ENCODE data around the gene ATOH1. TPM values are rescaled to one million over a fixed set of nuclear protein-coding genes. Genes with fewer than 3 reads are reported as not detected.

Gene ATOH1
- total RNA-seq, 4 donors from 2014 or later: not detected

- Histone ChIP-seq H3K27ac (no peak overlapping the region), H3K4me3 (no peak overlapping the region), H3K36me3 (no peaks in the 10 kb centered on the region), H3K9me3 (no peaks in the 10 kb centered on the region), H3K27me3 (peaks cover 83% of the 10 kb centered on the region), H3K4me1 (peaks cover 0 to 16% (median 7%) of the 10 kb centered on the region in 3 donors)
- ATAC-seq: no peak
- TF ChIP-seq EP300 (IDR thresholded peaks at IDR 0.05): no peak
- TF ChIP-seq POLR2AphosphoS5 (IDR thresholded peaks at IDR 0.05): no peak
- TF ChIP-seq CTCF (IDR thresholded peaks at IDR 0.05): no peak
- no peak for TF ChIP-seq POLR2A (IDR thresholded peaks at IDR 0.05)
- WGBS, 2 donors (ENCODE audit: low coverage in 1 of 2): 8 to 10% methylated on average over 19 to 21 of the region's 42 CpGs
Measured at GRCh38 chr4:93834249-93835066, 5.9 kb downstream of the ATOH1 start.

GRCh38 chr4:93835929-93836328 lies 7.4 kb downstream of the ATOH1 start:
- peaks cover 0 to 8% (median 0%) of the 10 kb centered on the region in 3 donors for H3K4me1 ChIP-seq
- H3K27me3 ChIP-seq: peaks cover 81% of the 10 kb centered on the region
- H3K9me3 ChIP-seq: no peaks in the 10 kb centered on the region
- no peak overlapping the region for H3K27ac ChIP-seq
- 75 to 82% methylated on average over 1 of the region's 1 CpG for WGBS, 2 donors (ENCODE audit: low coverage in 1 of 2)
- ATAC-seq: no peak
- TF ChIP-seq CTCF (IDR thresholded peaks at IDR 0.05) (no peak), POLR2A (IDR thresholded peaks at IDR 0.05) (no peak), POLR2AphosphoS5 (IDR thresholded peaks at IDR 0.05) (no peak), EP300 (IDR thresholded peaks at IDR 0.05) (no peak)
- no peak overlapping the region for H3K4me3 ChIP-seq
- H3K36me3 ChIP-seq: no peaks in the 10 kb centered on the region

GRCh38 chr4:93839704-93840103 lies 11.2 kb downstream of the ATOH1 start:
- Histone ChIP-seq H3K27ac (no peak overlapping the region), H3K9me3 (no peaks in the 10 kb centered on the region), H3K27me3 (peaks cover 44% of the 10 kb centered on the region), H3K36me3 (no peaks in the 10 kb centered on the region), H3K4me1 (peaks cover 0 to 3% (median 0%) of the 10 kb centered on the region in 3 donors), H3K4me3 (no peak overlapping the region)
- ATAC-seq: no peak
- TF ChIP-seq POLR2A (IDR thresholded peaks at IDR 0.05) (no peak), POLR2AphosphoS5 (IDR thresholded peaks at IDR 0.05) (no peak)
- 63 to 66% methylated on average over 4 of the region's 4 CpGs for whole genome bisulfite sequencing, 2 donors (ENCODE audit: low coverage in 1 of 2)

GRCh38 chr4:93841803-93842345 lies 13.3 kb downstream of the ATOH1 start:
- ATAC-seq: no peak

More at GRCh38 chr4:93841803-93842345, 13.3 kb downstream of the ATOH1 start:
- Histone ChIP-seq H3K9me3 (no peaks in the 10 kb centered on the region), H3K4me1 (no peaks in the 10 kb centered on the region), H3K36me3 (no peaks in the 10 kb centered on the region), H3K27me3 (peaks cover 24% of the 10 kb centered on the region), H3K27ac (no peak overlapping the region), H3K4me3 (no peak overlapping the region)
- no peak for TF ChIP-seq CTCF (IDR thresholded peaks at IDR 0.05)
- TF ChIP-seq POLR2A (IDR thresholded peaks at IDR 0.05): no peak
- no peak for TF ChIP-seq EP300 (IDR thresholded peaks at IDR 0.05)
- TF ChIP-seq POLR2AphosphoS5 (IDR thresholded peaks at IDR 0.05): no peak
- WGBS, 2 donors (ENCODE audit: low coverage in 1 of 2): 44 to 59% methylated on average over 3 of the region's 3 CpGs
